Ishikawa (cell line): Measurements from ENCODE around the gene NR3C2.

Experiments
- CEBPB ChIP-seq: IDR thresholded peaks from 2 replicates; pipeline ENCODE4 v1.6.1; 2012
- EGR1 ChIP-seq: IDR thresholded peaks from 2 replicates; pipeline ENCODE4 v1.6.1; 2012
- EP300 ChIP-seq: IDR thresholded peaks from 2 replicates; pipeline ENCODE4 v1.6.1; 2012; ENCODE audit warnings: borderline replicate concordance
- FOXM1 ChIP-seq: IDR thresholded peaks from 2 replicates; pipeline ENCODE4 v1.6.1; 2012; ENCODE audit warnings: low read depth, borderline replicate concordance
- MAX ChIP-seq: IDR thresholded peaks from 2 replicates; pipeline ENCODE4 v1.6.1; 2012
- NFIC ChIP-seq: IDR thresholded peaks from 2 replicates; pipeline ENCODE4 v1.6.1; 2012
- RAD21 ChIP-seq: IDR thresholded peaks from 2 replicates; pipeline ENCODE4 v1.6.1; 2012; ENCODE audit warnings: low read depth
- REST ChIP-seq: IDR thresholded peaks from 2 replicates; pipeline ENCODE4 v1.6.1; 2012; ENCODE audit warnings: low read depth, mild to moderate bottlenecking
- TAF1 ChIP-seq: IDR thresholded peaks from 2 replicates; pipeline ENCODE4 v1.6.1; 2012; ENCODE audit warnings: low read depth, mild to moderate bottlenecking
- USF1 ChIP-seq: IDR thresholded peaks from 2 replicates; pipeline ENCODE4 v1.6.1; 2012
- YY1 ChIP-seq: IDR thresholded peaks from 2 replicates; pipeline ENCODE4 v1.6.1; 2012; ENCODE audit warnings: low read depth

GRCh38 chr4:148243837-148244236 is 198.4 kb downstream of the NR3C2 start:
- TF ChIP-seq EGR1, result no peak
- TF ChIP-seq NFIC, result no peak
- no peak for TF ChIP-seq MAX
- TF ChIP-seq YY1, result no peak
- no peak for TF ChIP-seq RAD21
- TF ChIP-seq EP300, result no peak
- no peak for TF ChIP-seq TAF1
- no peak for TF ChIP-seq USF1
- no peak for TF ChIP-seq CEBPB
- no peak for TF ChIP-seq FOXM1
- no peak for TF ChIP-seq REST
